Activated B cell treated with CpG ODN at 0.5 μM for 24 hours (primary cell): ENCODE measurements around the gene SLC9A9. TPM values are rescaled to one million over a fixed set of nuclear protein-coding genes. Genes with fewer than 3 reads are reported as not detected.

Experiments used
- ATAC-seq: fragments of 200-7000 bp; cut with Tn5 transposase; one replicate; pipeline ENCODE4 v1.10.0; 2021; ENCODE audit warnings: low read depth, mild to moderate bottlenecking, moderate library complexity
- CTCF ChIA-PET: fragments of 350-600 bp; sonication (Branson Sonifier 250); formaldehyde crosslinking; loops from one replicate; lab custom pipeline; 2021; ENCODE audit warnings: antibody characterized with exemption; lab: Charles Lee
- POLR2A ChIA-PET: fragments of 350-600 bp; sonication (Branson Sonifier 250); formaldehyde crosslinking; loops from one replicate; lab custom pipeline; 2021; ENCODE audit warnings: antibody characterized with exemption; lab: Charles Lee
- DNase-seq: peaks from one replicate; pipeline ENCODE4 v3.0.0; 2022
- H3K27ac Mint-ChIP-seq: one replicate; pipeline ENCODE4 v1.8.0; 2020; ENCODE audit warnings: mixed read lengths
- H3K27me3 Mint-ChIP-seq: one replicate; pipeline ENCODE4 v1.8.0; 2021; ENCODE audit warnings: mixed read lengths
- H3K36me3 Mint-ChIP-seq: one replicate; pipeline ENCODE4 v1.8.0; 2021; ENCODE audit warnings: low read depth, mixed read lengths
- H3K4me1 Mint-ChIP-seq: one replicate; pipeline ENCODE4 v1.8.0; 2021; ENCODE audit warnings: mixed read lengths
- H3K4me3 Mint-ChIP-seq: one replicate; pipeline ENCODE4 v1.8.0; 2020; ENCODE audit warnings: mild to moderate bottlenecking, mixed read lengths
- H3K9me3 Mint-ChIP-seq: one replicate; pipeline ENCODE4 v1.8.0; 2020; ENCODE audit warnings: mixed read lengths
- intact Hi-C: fragments of 100-400 bp; cut with micrococcal nuclease; formaldehyde crosslinking; loops from one replicate; pipeline ENCODE4 v1.15.1; 2024
- total RNA-seq: library from RNA; stranded (reverse); gene quantifications from 2 replicates; pipeline ENCODE4 v1.2.3, GENCODE V29; 2022
- TF ChIP-seq, protein P1 (sequence below): fragments of 200-600 bp; IDR thresholded peaks from one replicate; pipeline ENCODE4 v1.8.0; 2022; ENCODE audit warnings: antibody characterized with exemption, mild to moderate bottlenecking

Gene SLC9A9
- total RNA-seq, 1 donor from 2014 or later = 9.4 TPM

- intact Hi-C loops = no loop called here
- Mint-ChIP-seq H3K4me1 (no peaks in the 10 kb centered on the region), H3K9me3 (no peaks in the 10 kb centered on the region), H3K27me3 (peaks cover 2% of the 10 kb centered on the region), H3K27ac (no peak overlapping the region), H3K4me3 (no peak overlapping the region), H3K36me3 (no peaks in the 10 kb centered on the region)
- DNase-seq (no peak), ATAC-seq (no peak)
- TF ChIP-seq, protein P1, sequence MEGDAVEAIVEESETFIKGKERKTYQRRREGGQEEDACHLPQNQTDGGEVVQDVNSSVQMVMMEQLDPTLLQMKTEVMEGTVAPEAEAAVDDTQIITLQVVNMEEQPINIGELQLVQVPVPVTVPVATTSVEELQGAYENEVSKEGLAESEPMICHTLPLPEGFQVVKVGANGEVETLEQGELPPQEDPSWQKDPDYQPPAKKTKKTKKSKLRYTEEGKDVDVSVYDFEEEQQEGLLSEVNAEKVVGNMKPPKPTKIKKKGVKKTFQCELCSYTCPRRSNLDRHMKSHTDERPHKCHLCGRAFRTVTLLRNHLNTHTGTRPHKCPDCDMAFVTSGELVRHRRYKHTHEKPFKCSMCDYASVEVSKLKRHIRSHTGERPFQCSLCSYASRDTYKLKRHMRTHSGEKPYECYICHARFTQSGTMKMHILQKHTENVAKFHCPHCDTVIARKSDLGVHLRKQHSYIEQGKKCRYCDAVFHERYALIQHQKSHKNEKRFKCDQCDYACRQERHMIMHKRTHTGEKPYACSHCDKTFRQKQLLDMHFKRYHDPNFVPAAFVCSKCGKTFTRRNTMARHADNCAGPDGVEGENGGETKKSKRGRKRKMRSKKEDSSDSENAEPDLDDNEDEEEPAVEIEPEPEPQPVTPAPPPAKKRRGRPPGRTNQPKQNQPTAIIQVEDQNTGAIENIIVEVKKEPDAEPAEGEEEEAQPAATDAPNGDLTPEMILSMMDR = no peak
- POLR2A ChIA-PET = no interaction called here
- CTCF ChIA-PET = interaction anchor here (0.9 kb wide), 1 partner anchor 9 kb away, joined by 3 read pairs; no protein-coding TSS in a partner anchor
Observed at GRCh38 chr3:143888846-143889245, 40.6 kb upstream of the SLC9A9 start.

GRCh38 chr3:143888166-143888565, 39.9 kb upstream of the SLC9A9 start:
- ATAC-seq = no peak
- no peak for DNase-seq
- no peaks in the 10 kb centered on the region for H3K4me1 Mint-ChIP-seq
- peaks cover 2% of the 10 kb centered on the region for H3K27me3 Mint-ChIP-seq
- no peaks in the 10 kb centered on the region for H3K36me3 Mint-ChIP-seq
- intact Hi-C loops = no loop called here
- TF ChIP-seq, protein P1 = no peak
- no peak overlapping the region for H3K27ac Mint-ChIP-seq
- H3K9me3 Mint-ChIP-seq = no peaks in the 10 kb centered on the region
- CTCF ChIA-PET = no interaction called here
- no peak overlapping the region for H3K4me3 Mint-ChIP-seq
- POLR2A ChIA-PET = no interaction called here

- ChIA-PET POLR2A (interaction anchor here (0.8 kb wide), 1 partner anchor 87 kb away, joined by 3 read pairs; no protein-coding TSS in a partner anchor), CTCF (interaction anchor here (0.6 to 3.9 kb wide), 14 partner anchors 9 to 112 kb away, joined by 3 to 23 read pairs (median 5); partner anchors contain the start of genes DIPK2A and SLC9A9)
- ATAC-seq (peak; percentile 82), DNase-seq (no peak)
- Mint-ChIP-seq H3K4me1 (no peaks in the 10 kb centered on the region), H3K9me3 (no peaks in the 10 kb centered on the region), H3K4me3 (no peak overlapping the region), H3K27ac (no peak overlapping the region), H3K36me3 (no peaks in the 10 kb centered on the region), H3K27me3 (peaks cover 2% of the 10 kb centered on the region)
- TF ChIP-seq, protein P1 = no peak
- intact Hi-C loops = loop anchor here (1.0 kb wide), 2 partner anchors 65 to 111 kb away; no protein-coding TSS in a partner anchor
Observed at GRCh38 chr3:143885780-143886427, 37.6 kb upstream of the SLC9A9 start.

- no peaks in the 10 kb centered on the region for H3K9me3 Mint-ChIP-seq
- H3K36me3 Mint-ChIP-seq = no peaks in the 10 kb centered on the region
- H3K4me3 Mint-ChIP-seq = no peak overlapping the region
- ATAC-seq = no peak
- CTCF ChIA-PET = interaction anchor here (0.8 to 3.9 kb wide), 15 partner anchors 10 to 111 kb away, joined by 3 to 23 read pairs (median 5); partner anchors contain the start of gene SLC9A9
- DNase-seq = no peak
- POLR2A ChIA-PET = interaction anchor here (0.8 kb wide), 1 partner anchor 88 kb away, joined by 3 read pairs; no protein-coding TSS in a partner anchor
- no peaks in the 10 kb centered on the region for H3K4me1 Mint-ChIP-seq
- TF ChIP-seq, protein P1 = no peak
- intact Hi-C loops = loop anchor here (1.0 kb wide), 1 partner anchor 66 kb away; no protein-coding TSS in a partner anchor
- H3K27ac Mint-ChIP-seq = no peak overlapping the region
- peaks cover 2% of the 10 kb centered on the region for H3K27me3 Mint-ChIP-seq
Observed at GRCh38 chr3:143884861-143885260, 36.6 kb upstream of the SLC9A9 start.

DNA sequence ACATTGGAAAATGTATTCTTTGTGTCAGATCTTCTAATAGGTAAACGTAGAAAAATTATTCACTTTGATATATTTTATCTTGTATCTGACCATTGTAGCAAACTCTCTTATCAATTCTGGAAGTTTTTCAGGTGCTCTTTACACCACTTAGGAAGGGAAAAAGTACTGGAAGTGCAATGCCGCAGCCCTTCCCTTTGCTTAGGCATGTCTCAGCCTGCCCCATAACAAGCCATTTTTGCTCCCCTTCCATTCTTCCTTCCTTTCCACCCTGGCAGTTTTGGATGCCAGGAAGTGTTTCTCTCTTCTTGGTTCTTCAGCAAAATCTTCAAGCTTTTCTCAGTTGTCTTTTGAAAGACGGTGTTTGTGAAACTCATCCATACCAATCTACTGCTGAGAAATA, 34.9 kb upstream of the SLC9A9 start:
- CTCF ChIA-PET = interaction anchor here (1.0 to 1.1 kb wide), 2 partner anchors 10 to 69 kb away, joined by 3 to 4 read pairs; no protein-coding TSS in a partner anchor
- H3K27ac Mint-ChIP-seq = no peak overlapping the region
- H3K27me3 Mint-ChIP-seq = peaks cover 2% of the 10 kb centered on the region
- H3K36me3 Mint-ChIP-seq = no peaks in the 10 kb centered on the region
- ATAC-seq = no peak
- no peak overlapping the region for H3K4me3 Mint-ChIP-seq
- H3K4me1 Mint-ChIP-seq = no peaks in the 10 kb centered on the region
- no peak for DNase-seq
- TF ChIP-seq, protein P1 = no peak
- POLR2A ChIA-PET = no interaction called here
- H3K9me3 Mint-ChIP-seq = no peaks in the 10 kb centered on the region
- intact Hi-C loops = no loop called here
